Measurements from ENCODE around the gene MUC12.

GRCh38 chr7:100967292-100967863, 2.0 kb upstream of the MUC12 start:
- TF ChIP-seq EZH2 (IDR thresholded peaks at IDR 0.05) (no peak), POLR2AphosphoS5 (IDR thresholded peaks at IDR 0.05; ENCODE audit: borderline replicate concordance, low read depth, low read length) (no peak), FOXP2 (optimal IDR thresholded peaks at IDR 0.05; ENCODE audit: control extremely low read depth, extremely low read length, insufficient read depth) (no peak)

Data from SK-N-MC (cell line).